Endothelial cell of umbilical vein (primary cell): ENCODE measurements around the gene RHCG. TPM values are rescaled to one million over a fixed set of nuclear protein-coding genes. Genes with fewer than 3 reads are reported as not detected.

Experiments
- BruUV-seq: library from RNA; stranded (reverse); fragments of 400-500 nt; replicated peaks from 2 replicates; lab custom pipeline; 2021; lab: Mats Ljungman, UMichigan
- CTCF ChIA-PET: fragments of 300-600, 350-600 bp; sonication (Branson Sonifier 250); formaldehyde crosslinking; loops from one replicate; lab custom pipeline; 2021; ENCODE audit warnings: antibody characterized with exemption, inconsistent platforms; lab: Charles Lee
- POLR2A ChIA-PET: fragments of 300-600, 350-600 bp; sonication (Branson Sonifier 250); formaldehyde crosslinking; loops from one replicate; lab custom pipeline; 2021; ENCODE audit warnings: antibody characterized with exemption, inconsistent platforms; lab: Charles Lee
- DNase-seq: peaks from one replicate; pipeline ENCODE4 v3.0.0-alpha.2; 2011; ENCODE audit warnings: low read depth, low spot score
- FAIRE-seq: peaks from 2 replicates; lab custom pipeline; 2011; peaks lifted over from hg19 to GRCh38; lab: Jason Lieb, UNC
- H2AFZ ChIP-seq: 2 replicates; pipeline ENCODE4 v1.6.0; 2012; ENCODE audit warnings: low read depth, low read length, control low read depth, inconsistent platforms
- H3K27ac ChIP-seq: 2 replicates; pipeline ENCODE4 v1.5.1; 2011; ENCODE audit warnings: low read depth, mild to moderate bottlenecking, control low read depth, low read length, moderate library complexity; ENCODE audit not compliant: insufficient read depth
- H3K27me3 ChIP-seq, 2 experiments: 2 replicates each; pipeline versions ENCODE4 v1.6.0 to v1.6.1; 2011; ENCODE audit warnings: low read length in 2 of 2, mixed read lengths in 1 of 2; ENCODE audit not compliant: control insufficient read depth in 2 of 2, insufficient read depth in 2 of 2
- H3K36me3 ChIP-seq, 2 experiments: 2 replicates in 1 of 2; 3 replicates in 1 of 2; pipeline ENCODE4 v1.5.1; 2011; ENCODE audit warnings: low read length in 2 of 2, mild to moderate bottlenecking in 1 of 2, moderate library complexity in 1 of 2; ENCODE audit not compliant: control insufficient read depth in 2 of 2, insufficient read depth in 2 of 2; ENCODE audit errors: extremely low read depth in 1 of 2
- H3K4me1 ChIP-seq: 3 replicates; pipeline ENCODE4 v1.5.1; 2011; ENCODE audit warnings: mild to moderate bottlenecking, low read length; ENCODE audit not compliant: control insufficient read depth, insufficient read depth; ENCODE audit errors: extremely low read depth
- H3K4me2 ChIP-seq: 2 replicates; pipeline ENCODE4 v1.6.1; 2011; ENCODE audit warnings: low read length, control low read depth, mixed read lengths; ENCODE audit not compliant: insufficient read depth
- H3K4me3 ChIP-seq, 3 experiments: fragments of 200-600 bp in 1 of 3; sonication (generic), shearing (Covaris generic) in 1 of 3; replicated peaks in 1 of 3; 2 replicates each; pipeline ENCODE4 v1.5.1; 2011 to 2016; ENCODE audit warnings: control low read depth in 3 of 3, low read length in 3 of 3, mild to moderate bottlenecking in 2 of 3, inconsistent platforms in 1 of 3, low read depth in 1 of 3, moderate library complexity in 1 of 3; ENCODE audit not compliant: insufficient read depth in 1 of 3
- H3K79me2 ChIP-seq: 2 replicates; pipeline ENCODE4 v1.6.0; 2012; ENCODE audit warnings: low read length, inconsistent platforms; ENCODE audit not compliant: control insufficient read depth, insufficient read depth
- H3K9ac ChIP-seq: replicated peaks from 2 replicates; pipeline ENCODE3; 2011; ENCODE audit warnings: low read length, control low read depth; ENCODE audit not compliant: insufficient read depth; ENCODE audit errors: extremely low read depth
- H3K9me1 ChIP-seq: replicated peaks from 3 replicates; pipeline ENCODE4 v1.6.0; 2011; ENCODE audit warnings: mild to moderate bottlenecking, low read length; ENCODE audit not compliant: control insufficient read depth, insufficient read depth; ENCODE audit errors: extremely low read depth
- H3K9me3 ChIP-seq: replicated peaks from 2 replicates; pipeline ENCODE4 v1.5.1; 2012; ENCODE audit warnings: low read length, inconsistent platforms; ENCODE audit not compliant: control insufficient read depth, insufficient read depth
- H4K20me1 ChIP-seq: replicated peaks from 2 replicates; pipeline ENCODE3; 2011; ENCODE audit warnings: mild to moderate bottlenecking, low read length; ENCODE audit not compliant: control insufficient read depth, insufficient read depth; ENCODE audit errors: extremely low read depth
- CTCF ChIP-seq, 2 donors: IDR thresholded peaks; 1 replicate in 1 of 2; 2 replicates in 1 of 2; pipeline ENCODE4 v1.5.1; 2011; ENCODE audit warnings: low read length in 2 of 2, mild to moderate bottlenecking in 2 of 2, moderate library complexity in 2 of 2, control low read depth in 1 of 2, inconsistent platforms in 1 of 2, low read depth in 1 of 2; ENCODE audit not compliant: insufficient read depth in 1 of 2; ENCODE audit errors: extremely low read depth in 1 of 2
- EZH2 ChIP-seq: IDR thresholded peaks from 2 replicates; pipeline ENCODE4 v1.6.1; 2012; ENCODE audit warnings: borderline replicate concordance, low read depth, mild to moderate bottlenecking, moderate library complexity, low read length, inconsistent platforms; ENCODE audit not compliant: severe bottlenecking
- FOS ChIP-seq: IDR thresholded peaks from 2 replicates; pipeline ENCODE4 v1.6.1; 2011; ENCODE audit warnings: mild to moderate bottlenecking, low read length, moderate library complexity, borderline replicate concordance; ENCODE audit not compliant: insufficient read depth
- GATA2 ChIP-seq: IDR thresholded peaks from 2 replicates; pipeline ENCODE4 v1.7.0; 2011; ENCODE audit warnings: low read depth, mild to moderate bottlenecking, moderate library complexity, mixed read lengths, low read length; ENCODE audit not compliant: insufficient read length, insufficient read depth
- JUN ChIP-seq: IDR thresholded peaks from 2 replicates; pipeline ENCODE4 v1.6.1; 2011; ENCODE audit warnings: borderline replicate concordance, low read depth; ENCODE audit not compliant: insufficient read length, insufficient read depth
- MAX ChIP-seq: IDR thresholded peaks from 2 replicates; pipeline ENCODE4 v1.6.1; 2011; ENCODE audit not compliant: insufficient read depth, insufficient read length
- MYC ChIP-seq: IDR thresholded peaks from one replicate; pipeline ENCODE4 v1.6.1; 2011; ENCODE audit warnings: mild to moderate bottlenecking, low read depth, low read length
- POLR2A ChIP-seq: IDR thresholded peaks from 2 replicates; pipeline ENCODE4 v1.6.1; 2012; ENCODE audit warnings: low read depth, mild to moderate bottlenecking, control low read depth, low read length
- POLR2AphosphoS5 ChIP-seq: IDR thresholded peaks from 2 replicates; pipeline ENCODE4 v1.6.1; 2012; ENCODE audit warnings: low read depth, mild to moderate bottlenecking, control low read depth, low read length, moderate library complexity; ENCODE audit not compliant: insufficient read depth
- dilution Hi-C: fragments of 300-500 bp; cut with MboI; formaldehyde crosslinking; loops from one replicate; pipeline ENCODE4 v1.15.0; 2019; ENCODE audit warnings: low sequenced_read_pairs; ENCODE audit not compliant: extremely low pct_ligation_motif_present
- intact Hi-C: fragments of 100-400 bp; cut with micrococcal nuclease; formaldehyde crosslinking; loops from one replicate; pipeline ENCODE4 v1.10.0; 2022
- polyA plus RNA-seq, 4 experiments: library from polyadenylated mRNA; depleted of rRNA in 3 of 4; stranded (reverse) in 3 of 4; unstranded in 1 of 4; fragments of >200 nt; gene quantifications; 2 replicates each; pipeline versions ENCODE4 v1.2.1 to v1.2.3, GENCODE V29; 2011 to 2012; ENCODE audit warnings: missing spikeins in 1 of 4
- total RNA-seq: library from RNA; stranded (reverse); gene quantifications from 2 replicates; pipeline ENCODE4 v1.2.3, GENCODE V29; 2021

Gene RHCG
- total and polyA plus RNA-seq, 2 donors (not counting 3 experiments of a cell fraction or from before 2014, with no cell fraction given) = not detected

GRCh38 chr15:89435362-89435761, 61.0 kb downstream of the RHCG start:
- intact Hi-C loops (no loop called here), dilution Hi-C loops (no loop called here)
- H3K4me1 ChIP-seq = peaks cover 2% of the 10 kb centered on the region
- no peaks in the 10 kb centered on the region for H3K36me3 ChIP-seq
- no peak overlapping the region for H3K4me2 ChIP-seq
- CTCF ChIA-PET = interaction anchor here (1.1 to 3.0 kb wide), 3 partner anchors 11 to 78 kb away, joined by 3 to 34 read pairs (median 7); no protein-coding TSS in a partner anchor
- no peaks in the 10 kb centered on the region for H3K79me2 ChIP-seq
- H3K9me3 ChIP-seq = no peaks in the 10 kb centered on the region
- H3K9me1 ChIP-seq = no peaks in the 10 kb centered on the region
- H3K9ac ChIP-seq = no peak overlapping the region
- no peaks in the 10 kb centered on the region for H4K20me1 ChIP-seq
- TF ChIP-seq FOS (no peak), CTCF (IDR thresholded peaks at IDR 0.05; ENCODE audit: extremely low read depth in 1 of 2, insufficient read depth in 1 of 2, low read depth in 1 of 2, low read length in 2 of 2) (no peak), GATA2 (no peak), POLR2AphosphoS5 (no peak), JUN (no peak), MAX (no peak), POLR2A (no peak), MYC (no peak), EZH2 (no peak)
- no TSS peak for BruUV-seq
- DNase-seq (no peak), FAIRE-seq (no peak)
- H3K27me3 ChIP-seq = peaks cover 3 to 8% of the 10 kb centered on the region in 2 experiments
- no peak overlapping the region for H3K27ac ChIP-seq
- POLR2A ChIA-PET = no interaction called here
- H2AFZ ChIP-seq = no peak overlapping the region
- H3K4me3 ChIP-seq = no peak overlapping the region
